Superior temporal gyrus (tissue), 1 donor: ENCODE data around the gene SH3GL3.
A peak's percentile ranks its signal among the peaks of the same experiment; 100 is the strongest.

Experiments used
- DNase-seq: peaks from one replicate; pipeline ENCODE4 v3.0.0-alpha.2; 2016; ENCODE audit errors: extremely low spot score

The SH3GL3 gene

GRCh38 chr15:83612898-83613635, 165.9 kb downstream of the SH3GL3 start:
- DNase-seq: no peak

DNA sequence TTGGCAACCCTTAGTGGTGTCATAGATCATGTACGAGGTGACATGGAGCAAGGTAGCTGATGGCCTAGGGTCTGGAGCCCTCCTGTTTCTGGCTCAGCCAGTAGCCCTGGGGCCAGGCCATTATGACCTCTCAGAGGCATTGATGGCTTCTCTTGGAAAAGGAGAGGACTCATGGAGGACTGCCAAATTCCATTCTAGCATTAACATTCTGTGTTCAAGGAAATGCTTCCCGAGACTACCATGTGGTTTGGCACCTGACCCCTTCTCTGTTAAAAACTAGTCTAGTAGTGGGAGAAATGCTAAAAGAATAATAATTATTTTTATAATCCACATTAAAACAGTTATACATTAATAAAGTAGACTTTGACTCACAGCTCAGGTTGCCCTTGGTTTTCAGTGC, 166.6 kb downstream of the SH3GL3 start:
- DNase-seq: no peak

- DNase-seq: no peak
Measured at GRCh38 chr15:83616840-83617239, 169.7 kb downstream of the SH3GL3 start.

- DNase-seq: no peak
Measured at GRCh38 chr15:83626171-83626802, 179.1 kb downstream of the SH3GL3 start.

DNA sequence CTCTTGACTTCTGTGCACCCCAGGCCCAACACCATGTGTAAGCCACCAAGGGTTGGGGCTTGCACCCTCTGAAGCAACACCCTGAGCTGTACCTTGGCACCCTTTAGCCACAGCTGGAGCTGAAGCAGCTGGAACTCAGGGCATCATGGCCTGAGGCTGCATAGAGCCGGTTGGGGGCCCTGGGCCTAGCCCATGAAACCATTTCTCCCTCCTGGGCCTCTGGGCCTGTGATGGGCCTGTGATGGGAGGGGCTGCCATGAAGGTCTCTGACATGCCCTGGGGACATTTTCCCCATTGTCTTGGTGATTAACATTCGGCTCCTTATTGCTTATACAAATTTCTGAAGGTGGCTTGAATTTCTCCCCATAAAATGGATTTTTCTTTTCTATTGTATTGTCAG, 184.4 kb downstream of the SH3GL3 start:
- no peak for DNase-seq

GRCh38 chr15:83643201-83643600, 196.1 kb downstream of the SH3GL3 start:
- DNase-seq: no peak

DNA sequence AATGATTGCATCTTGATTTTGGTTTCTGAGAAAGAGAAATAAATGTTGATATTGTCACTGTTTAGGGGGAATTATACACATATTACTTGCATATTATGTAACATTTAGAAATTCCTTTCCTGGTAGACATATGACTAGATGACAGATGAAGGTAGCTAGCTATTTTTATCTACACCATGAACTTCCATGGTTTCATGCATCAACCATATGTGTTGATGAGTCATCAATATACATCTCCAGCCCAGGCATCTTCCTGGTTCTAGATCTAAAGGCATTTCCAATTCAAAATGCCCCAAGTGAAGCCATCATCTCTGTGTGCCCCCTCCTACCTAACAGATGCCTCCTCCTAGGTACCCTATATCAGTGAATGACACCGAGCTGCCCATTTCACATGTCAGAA, 197.3 kb downstream of the SH3GL3 start:
- DNase-seq: no peak

DNA sequence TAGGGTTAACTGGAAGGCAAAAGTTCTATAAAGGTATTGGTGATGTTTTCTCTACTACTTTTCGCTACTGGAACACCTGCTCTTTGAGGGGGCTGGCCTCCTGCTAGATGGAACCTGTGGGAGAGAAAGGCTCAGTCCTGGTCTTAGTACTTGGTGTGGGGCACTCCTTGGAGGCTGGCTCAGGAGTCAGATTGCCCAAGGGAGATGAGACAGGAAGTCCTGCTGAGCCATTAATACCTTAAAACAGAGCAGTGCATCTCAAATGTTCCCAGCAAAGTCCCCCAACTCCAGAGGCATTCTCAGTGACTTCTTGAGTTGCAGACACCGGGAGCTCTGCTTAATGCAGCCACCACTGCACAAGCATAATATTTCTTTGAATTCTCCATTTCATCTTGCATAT, 203.7 kb downstream of the SH3GL3 start:
- no peak for DNase-seq

DNA sequence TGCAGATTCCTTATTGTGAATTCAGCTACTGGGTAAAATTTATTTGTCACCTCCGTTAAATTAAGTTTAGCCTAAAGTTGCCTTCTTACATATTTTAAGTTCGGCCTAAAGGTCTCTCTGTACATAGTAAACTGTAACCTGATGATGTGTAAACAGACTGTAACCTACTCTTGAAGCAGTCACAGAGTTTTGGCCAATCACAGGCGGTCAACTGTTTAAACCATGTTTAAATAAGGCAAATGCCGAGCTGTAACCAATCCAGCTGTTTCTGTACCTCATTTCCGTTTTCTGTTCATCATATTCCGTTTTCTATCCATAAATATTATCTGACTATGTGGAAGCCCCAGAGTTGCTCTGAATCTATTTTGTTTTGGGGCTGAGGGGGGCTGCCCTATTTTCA, 204.4 kb downstream of the SH3GL3 start:
- no peak for DNase-seq

- DNase-seq: no peak
Measured at GRCh38 chr15:83652626-83653204, 205.6 kb downstream of the SH3GL3 start.

GRCh38 chr15:83653288-83653638, 206.1 kb downstream of the SH3GL3 start:
- DNase-seq: no peak

DNA sequence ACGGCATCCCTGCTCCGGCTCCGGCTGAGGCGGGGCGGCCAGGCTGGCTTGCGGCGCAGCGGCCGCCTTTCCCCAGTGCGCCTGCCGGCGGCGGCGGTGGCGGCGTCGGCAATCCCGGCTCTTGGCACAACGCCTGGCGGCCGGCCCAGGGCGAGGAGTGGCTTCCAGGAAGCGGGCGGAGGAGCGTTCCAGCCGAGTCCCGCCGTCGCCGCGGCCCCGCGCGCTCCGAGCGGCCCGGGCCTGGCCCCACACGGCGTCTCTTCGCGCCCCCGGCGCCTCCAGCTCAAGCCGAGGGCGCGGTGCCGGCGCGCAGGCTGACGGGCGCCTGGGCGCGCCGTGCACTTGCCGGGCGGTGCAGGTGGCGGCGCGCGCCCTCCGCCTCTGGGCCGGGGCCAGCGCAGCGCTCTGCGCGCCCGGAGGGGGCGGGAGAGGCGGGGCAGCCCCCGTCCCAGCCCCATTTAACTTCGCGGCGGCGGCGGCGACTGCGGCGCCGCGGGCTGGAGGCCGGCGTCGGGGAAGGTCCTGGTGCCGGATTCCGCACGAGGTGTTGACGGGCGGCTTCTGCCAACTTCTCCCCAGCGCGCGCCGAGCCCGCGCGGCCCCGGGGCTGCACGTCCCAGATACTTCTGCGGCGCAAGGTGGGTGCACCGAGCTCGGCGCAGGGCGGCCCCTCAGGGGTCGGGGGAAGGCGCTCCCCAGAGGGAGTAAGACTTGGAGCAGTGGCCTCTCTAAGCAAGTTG, 206.7 kb downstream of the SH3GL3 start, which contains the start of gene ADAMTSL3:
ADAMTSL3 (plus strand) TSS at position 485 of the 740 bp plus-strand sequence. CDS start 1,639 bp downstream, outside the sequence.
- peak; percentile 44 for DNase-seq

DNA sequence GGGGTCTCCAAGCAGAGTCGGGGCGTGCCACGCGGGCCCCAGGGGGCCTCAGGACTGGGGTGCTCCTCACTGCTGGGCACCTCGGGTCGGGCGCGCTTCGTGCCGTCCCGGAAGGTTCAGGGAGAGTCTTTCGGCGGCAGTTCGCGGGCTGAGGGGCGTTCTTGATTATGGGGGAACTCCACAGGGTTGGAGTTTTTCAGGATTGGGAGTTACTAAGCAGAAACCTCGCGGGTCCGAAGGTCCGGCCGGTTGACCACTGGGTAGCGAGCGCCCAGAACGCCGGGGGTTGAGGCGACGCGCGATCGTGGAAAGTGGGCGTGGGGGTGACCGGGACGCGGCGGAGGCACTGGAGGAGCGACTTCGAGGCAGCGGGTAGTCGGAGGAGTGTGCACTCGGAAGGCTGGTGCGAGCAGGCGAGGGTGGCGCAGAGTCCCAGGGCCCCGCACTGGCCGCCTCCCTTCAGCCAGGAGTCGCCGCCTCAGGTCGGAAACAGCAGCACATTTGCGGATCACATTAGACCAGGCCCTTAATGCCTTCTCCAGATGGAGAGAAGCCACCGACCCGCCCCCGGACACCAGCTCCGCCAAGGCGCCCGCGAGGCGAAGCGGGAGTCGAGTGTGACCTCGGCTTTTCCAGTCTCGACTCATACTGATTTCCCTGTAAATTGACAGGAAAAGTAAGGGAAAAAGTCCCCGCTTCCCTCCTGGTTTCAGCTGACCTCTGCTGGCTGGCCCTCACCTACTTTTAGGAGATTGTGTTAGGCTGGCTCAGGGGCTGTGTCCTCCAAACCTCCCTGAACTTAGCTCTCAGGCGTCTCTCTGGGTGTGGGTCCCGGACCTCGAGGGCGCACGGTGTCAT, 207.5 kb downstream of the SH3GL3 start:
- no peak for DNase-seq

DNA sequence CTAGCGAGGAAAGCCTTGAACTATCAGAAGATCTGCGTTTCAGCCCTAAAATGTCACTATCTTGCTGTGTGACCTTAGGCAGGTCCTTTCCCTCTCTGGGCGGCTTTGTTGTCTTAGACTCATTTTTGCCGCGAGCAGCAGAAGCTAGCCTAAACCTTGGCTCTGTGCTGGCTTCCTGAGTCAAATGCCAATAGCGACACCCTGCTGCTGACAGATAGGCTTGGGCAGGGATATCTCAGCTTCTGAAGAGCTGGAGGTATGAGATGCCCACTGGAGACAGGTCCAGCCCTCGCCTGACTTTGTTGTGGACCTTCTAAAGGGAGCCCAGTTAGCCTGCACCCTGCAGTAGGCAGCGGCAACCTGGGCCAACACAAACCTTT, 208.1 kb downstream of the SH3GL3 start:
- DNase-seq: no peak

DNA sequence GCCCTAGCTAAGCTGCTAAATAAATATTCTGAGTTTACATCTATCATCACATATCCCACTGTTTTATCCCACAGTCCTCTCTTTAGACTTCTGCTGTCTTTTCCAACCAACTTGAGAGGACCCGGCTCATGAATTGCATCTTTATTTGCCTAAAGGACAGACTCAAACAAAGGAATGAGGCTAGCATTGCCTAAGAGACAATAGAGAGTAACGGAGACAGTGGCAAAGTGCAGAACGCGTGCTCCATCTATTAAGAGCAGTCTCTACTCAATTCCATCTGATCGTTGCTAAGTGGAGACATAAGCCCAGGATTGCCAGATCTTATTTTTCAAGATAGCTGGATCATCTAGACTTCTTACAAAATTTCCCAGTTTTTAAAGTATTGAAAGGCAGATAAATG, 209.1 kb downstream of the SH3GL3 start:
- no peak for DNase-seq

- no peak for DNase-seq
Measured at GRCh38 chr15:83656943-83657528, 209.9 kb downstream of the SH3GL3 start.

DNA sequence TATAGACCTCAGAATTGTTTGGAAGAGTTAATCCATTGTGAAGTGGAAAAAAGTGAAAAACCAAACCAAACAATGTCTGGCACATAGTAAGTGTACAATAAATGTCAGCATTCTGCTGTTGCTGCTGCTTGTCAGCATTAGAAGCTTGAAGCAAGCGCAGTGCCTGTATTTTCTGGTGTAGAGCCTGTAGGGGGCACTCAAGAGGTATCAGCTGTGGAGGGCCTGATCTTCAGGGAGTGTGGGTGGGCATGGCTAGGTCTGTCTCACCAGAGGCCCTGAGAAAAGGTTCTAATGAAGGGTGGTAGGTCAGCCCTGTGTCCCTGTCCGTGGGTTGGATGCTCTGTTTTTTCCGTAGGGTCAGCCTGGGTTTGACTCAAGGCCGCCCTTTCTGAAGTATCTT, 210.4 kb downstream of the SH3GL3 start:
- no peak for DNase-seq

GRCh38 chr15:83658430-83659416, 211.6 kb downstream of the SH3GL3 start:
- no peak for DNase-seq

DNA sequence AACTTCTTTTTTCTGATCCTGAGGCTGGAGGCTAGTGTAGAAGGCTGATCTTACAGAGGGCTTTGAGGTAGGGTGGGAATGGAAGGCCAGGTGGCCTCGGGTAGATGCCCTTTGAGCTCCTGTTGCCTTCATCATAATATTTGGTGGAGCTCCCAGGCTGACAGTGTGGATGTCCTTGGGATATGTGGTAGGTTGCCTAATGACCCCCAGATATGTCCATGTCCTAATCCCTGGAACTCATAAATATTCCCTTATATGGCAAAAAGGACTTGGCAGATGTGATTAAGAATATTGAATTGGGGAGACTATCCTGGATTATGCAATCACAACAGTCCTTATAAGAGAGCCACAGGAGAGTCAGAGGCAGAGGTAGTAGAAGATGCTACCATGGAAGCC, 212.3 kb downstream of the SH3GL3 start:
- no peak for DNase-seq

- no peak for DNase-seq
Measured at GRCh38 chr15:83665480-83665879, 218.3 kb downstream of the SH3GL3 start.
